ENCODE data around the gene SLCO2B1. TPM values are rescaled to one million over a fixed set of nuclear protein-coding genes. Genes with fewer than 3 reads are reported as not detected.

SLCO2B1 gene
- total and polyA plus RNA-seq, 2 of the 8 experiments (the other 6 are each of a cell fraction or from before 2014, with no cell fraction given): 0.03 TPM; not detected in 1

DNA sequence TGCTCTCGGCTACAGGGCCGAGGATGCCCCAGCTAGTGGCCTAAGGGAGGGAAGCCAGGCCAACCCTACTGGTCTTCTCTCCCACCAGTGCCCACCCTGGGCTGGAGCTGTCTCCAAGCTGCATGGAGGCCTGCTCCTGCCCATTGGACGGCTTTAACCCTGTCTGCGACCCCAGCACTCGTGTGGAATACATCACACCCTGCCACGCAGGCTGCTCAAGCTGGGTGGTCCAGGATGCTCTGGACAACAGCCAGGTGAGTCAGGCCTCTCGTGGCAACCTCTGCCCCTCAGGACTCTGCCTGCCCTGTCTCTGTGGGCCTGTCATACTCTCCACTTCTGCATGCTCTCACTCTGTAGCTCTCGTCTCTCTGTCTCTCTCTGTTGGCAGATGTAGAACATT, 45.5 kb downstream of the SLCO2B1 start:
- TF ChIP-seq TEAD4 (IDR thresholded peaks at IDR 0.05; ENCODE audit: low read depth, low read length): no peak
- POLR2A ChIA-PET (ENCODE audit: partially characterized antibody): no interaction called here
- CTCF ChIA-PET (ENCODE audit: partially characterized antibody): interaction anchor here (0.5 to 19.9 kb wide), 17 partner anchors 8 to 174 kb away, joined by 3 to 825 read pairs (median 4); partner anchors contain the start of gene SLCO2B1
- Histone ChIP-seq H3K4me3 (ENCODE audit: extremely low read depth in 1 of 4, insufficient read depth in 2 of 4, low read depth in 3 of 4, low read length in 4 of 4) (no peak overlapping the region), H4K91ac (replicated peaks; ENCODE audit: insufficient read length, low read length) (no peak overlapping the region), H3K4me2 (ENCODE audit: insufficient read depth in 1 of 2, low read depth in 2 of 2, low read length in 2 of 2) (no peak overlapping the region), H2BK120ac (replicated peaks; ENCODE audit: low read depth, low read length) (no peak overlapping the region), H3K18ac (ENCODE audit: extremely low read depth, low read length) (no peak overlapping the region), H2BK12ac (ENCODE audit: low read depth, low read length) (no peak overlapping the region), H2BK15ac (ENCODE audit: low read length) (no peak overlapping the region), H3K36me3 (ENCODE audit: control insufficient read depth in 2 of 4, insufficient read depth in 4 of 4, low read length in 3 of 4) (no peaks in the 10 kb centered on the region), H3K4ac (replicated peaks; ENCODE audit: insufficient read length, low read depth, low read length) (no peak overlapping the region), H3K79me2 (ENCODE audit: control insufficient read depth in 1 of 2, insufficient read depth in 2 of 2, low read length in 2 of 2) (no peaks in the 10 kb centered on the region), H3K23ac (ENCODE audit: insufficient read length) (no peak overlapping the region), H4K5ac (ENCODE audit: insufficient read length, low read depth, low read length) (no peak overlapping the region), H3K79me1 (ENCODE audit: low read depth, low read length) (no peaks in the 10 kb centered on the region), H3K27me3 (replicated peaks in 1 of 4; ENCODE audit: control insufficient read depth in 3 of 4, extremely low read depth in 1 of 4, insufficient read depth in 3 of 4, low read length in 3 of 4) (no peaks in the 10 kb centered on the region), H3K27ac (ENCODE audit: low read depth, low read length) (no peak overlapping the region), H4K8ac (ENCODE audit: extremely low read depth, insufficient read depth, low read length) (no peak overlapping the region), H2BK5ac (ENCODE audit: low read depth, low read length) (no peak overlapping the region), H2AK5ac (ENCODE audit: low read depth, low read length) (no peak overlapping the region; the same call in 1 of the 2 replicates), H3K23me2 (ENCODE audit: low read depth, low read length) (no peaks in the 10 kb centered on the region), H3K9ac (replicated peaks in 1 of 4; ENCODE audit: extremely low read depth in 1 of 4, low read depth in 3 of 4, low read length in 3 of 4) (no peak overlapping the region), H2BK20ac (ENCODE audit: low read length) (no peak overlapping the region), H3K56ac (replicated peaks; ENCODE audit: insufficient read length, low read depth, low read length) (no peak overlapping the region), H4K20me1 (replicated peaks in 1 of 2; ENCODE audit: control insufficient read depth in 1 of 2, insufficient read depth in 2 of 2, low read length in 2 of 2) (no peaks in the 10 kb centered on the region), H3K9me3 (ENCODE audit: insufficient read depth in 2 of 2, low read depth in 1 of 2, low read length in 1 of 2) (no peaks in the 10 kb centered on the region), H3K4me1 (replicated peaks in 1 of 4; ENCODE audit: control insufficient read depth in 3 of 4, insufficient read depth in 4 of 4, low read length in 3 of 4) (peaks cover 0 to 7% (median under 1%) of the 10 kb centered on the region in 4 experiments; a peak in 2 of 7 replicates), H3K14ac (ENCODE audit: insufficient read length) (no peak overlapping the region), H2AFZ (ENCODE audit: low read length) (no peak overlapping the region)
- WGBS, 2 experiments (ENCODE audit: extremely low coverage in 1 of 2, insufficient coverage in 1 of 2, insufficient read length in 1 of 2, insufficient replicate concordance in 2 of 2, low coverage in 1 of 2, low lambda C conversion rate in 2 of 2, missing lambda C conversion rate in 1 of 2): 85% methylated on average over 8 of the region's 8 CpGs; no CpG with 5 or more reads in 1 of the 2 experiments
- DNase-seq (ENCODE audit: low read depth in 1 of 2, low spot score in 2 of 2) (no peak), FAIRE-seq (no peak)

Measured in H1 (cell line).